HepG2 (cell line): ENCODE results near the gene RPS2. TPM values are rescaled to one million over a fixed set of nuclear protein-coding genes. Genes with fewer than 3 reads are reported as not detected.

Experiments used
- ASH2L ChIP-seq: fragments of 300-600, 200-600 bp; sonication (generic); IDR thresholded peaks from 2 replicates; pipeline ENCODE4 v1.7.0; 2017; ENCODE audit warnings: low read depth, mild to moderate bottlenecking, moderate library complexity, mixed read lengths, low read length; ENCODE audit not compliant: insufficient read length
- ATRX ChIP-seq: sonication (generic); formaldehyde crosslinking; IDR thresholded peaks from 2 replicates; pipeline ENCODE4 v1.4.0; 2020; ENCODE audit warnings: missing genetic modification reagents, borderline replicate concordance
- CC2D1A ChIP-seq: sonication (generic); formaldehyde crosslinking; IDR thresholded peaks from 2 replicates; pipeline ENCODE4 v1.8.1; 2023; ENCODE audit warnings: mild to moderate bottlenecking, missing genetic modification reagents
- HNF1A ChIP-seq, 2 experiments: sonication (generic) in 1 of 2; formaldehyde crosslinking in 1 of 2; IDR thresholded peaks; 2 replicates each; pipeline versions ENCODE4 v1.4.0 to v1.6.1; 2016 to 2020; ENCODE audit warnings: borderline replicate concordance in 1 of 2, low read depth in 1 of 2, mild to moderate bottlenecking in 1 of 2, missing genetic modification reagents in 1 of 2
- KDM2A ChIP-seq: sonication (generic); formaldehyde crosslinking; IDR thresholded peaks from 2 replicates; pipeline ENCODE4 v1.4.0; 2020; ENCODE audit warnings: low read depth, missing genetic modification reagents, borderline replicate concordance
- KDM5A ChIP-seq: fragments of 200-600 bp; sonication (generic); IDR thresholded peaks from 2 replicates; pipeline ENCODE4 v1.7.0; 2018; ENCODE audit warnings: antibody characterized with exemption, mild to moderate bottlenecking, low read length, borderline replicate concordance
- MIER3 ChIP-seq: IDR thresholded peaks from 2 replicates; pipeline ENCODE4 v1.6.1; 2016; ENCODE audit warnings: missing compliant biosample characterization, borderline replicate concordance
- NBN ChIP-seq: fragments of 450-650 bp; conservative IDR thresholded peaks from 2 replicates; pipeline ENCODE4 v1.6.1; 2017
- NR2F1 ChIP-seq, 2 experiments: fragments of 450-650 bp in 1 of 2; formaldehyde crosslinking in 1 of 2; IDR thresholded peaks; 2 replicates each; pipeline versions ENCODE4 v1.5.0 to v1.6.1; 2016 to 2020; ENCODE audit warnings: mild to moderate bottlenecking in 1 of 2, missing compliant biosample characterization in 1 of 2, missing genetic modification reagents in 1 of 2, moderate library complexity in 1 of 2
- ONECUT2 ChIP-seq: sonication (generic); formaldehyde crosslinking; IDR thresholded peaks from 2 replicates; pipeline ENCODE4 v1.4.0; 2020; ENCODE audit warnings: missing genetic modification reagents
- U2AF1 ChIP-seq: fragments of 200-400 bp; formaldehyde crosslinking; optimal IDR thresholded peaks from 2 replicates; pipeline ENCODE3; 2017; ENCODE audit warnings: mild to moderate bottlenecking, low read depth, low read length
- ZNF224 ChIP-seq: sonication (generic); formaldehyde crosslinking; IDR thresholded peaks from 2 replicates; pipeline ENCODE4 v1.5.0; 2020; ENCODE audit warnings: mild to moderate bottlenecking, missing genetic modification reagents
- ZNF598 ChIP-seq: sonication (generic); formaldehyde crosslinking; IDR thresholded peaks from 2 replicates; pipeline ENCODE4 v1.5.1; 2020; ENCODE audit warnings: mild to moderate bottlenecking, missing genetic modification reagents, borderline replicate concordance
- ZNF615 ChIP-seq: sonication (generic); formaldehyde crosslinking; IDR thresholded peaks from 2 replicates; pipeline ENCODE4 v1.5.0; 2020; ENCODE audit warnings: mild to moderate bottlenecking, missing genetic modification reagents, borderline replicate concordance
- ZNF678 ChIP-seq: sonication (generic); formaldehyde crosslinking; IDR thresholded peaks from 2 replicates; pipeline ENCODE4 v1.4.0; 2020; ENCODE audit warnings: mild to moderate bottlenecking, missing genetic modification reagents
- ZNF747 ChIP-seq: sonication (generic); formaldehyde crosslinking; IDR thresholded peaks from 2 replicates; pipeline ENCODE4 v1.8.1; 2023; ENCODE audit warnings: missing genetic modification reagents, mild to moderate bottlenecking, borderline replicate concordance
- ZNF850 ChIP-seq: sonication (generic); formaldehyde crosslinking; conservative IDR thresholded peaks from 2 replicates; pipeline ENCODE4 v1.9.0; 2021; ENCODE audit warnings: mild to moderate bottlenecking, missing genetic modification reagents
- polyA plus RNA-seq, 8 experiments: library from polyadenylated mRNA; depleted of rRNA in 3 of 8; stranded (reverse) in 7 of 8; unstranded in 1 of 8; fragments of >200 nt; fragmentation: Illumina TruSeq in 4 of 8; extraction: Trizol in 4 of 8; gene quantifications; 2 replicates each; pipeline versions ENCODE4 v1.2.1 to v1.2.3, GENCODE V29; 2011 to 2016; ENCODE audit warnings: low read depth in 4 of 8, missing spikeins in 1 of 8, mixed read lengths in 1 of 8; ENCODE audit not compliant: insufficient read depth in 1 of 8
- total RNA-seq, 5 experiments: library from RNA; depleted of rRNA; stranded (reverse); fragments of >200 nt; fragmentation: Illumina TruSeq; extraction: Trizol; gene quantifications; 2 replicates each; pipeline ENCODE4 v1.2.3, GENCODE V29; 2016; ENCODE audit warnings: low read depth in 1 of 5
- TF ChIP-seq, protein P1 (sequence below): sonication (generic); formaldehyde crosslinking; IDR thresholded peaks from 2 replicates; pipeline ENCODE4 v1.9.0; 2021; ENCODE audit warnings: missing genetic modification reagents, borderline replicate concordance
- TF ChIP-seq, protein P2 (sequence below): sonication (generic); formaldehyde crosslinking; IDR thresholded peaks from 2 replicates; pipeline ENCODE4 v1.5.0; 2020; ENCODE audit warnings: missing genetic modification reagents
- TF ChIP-seq, protein P3 (sequence below): IDR thresholded peaks from 2 replicates; pipeline ENCODE4 v1.6.1; 2018; ENCODE audit warnings: missing genetic modification reagents

RPS2 gene
- total and polyA plus RNA-seq, 2 of the 13 experiments (the other 11 are each of a cell fraction or from before 2014, with no cell fraction given): 1,908 to 4,514 TPM

GRCh38 chr16:2009791-2010510 lies 45.3 kb upstream of the RPS2 start, which contains the start of gene ZNF598 (continued):
- no peak for TF ChIP-seq HNF1A (IDR thresholded peaks at IDR 0.05; ENCODE audit: low read depth)
- no peak; the same call in 1 of the 2 replicates for TF ChIP-seq HNF1A (CRISPR knock-in tag; IDR thresholded peaks at IDR 0.05; ENCODE audit: borderline replicate concordance)
- TF ChIP-seq NR2F1 (CRISPR knock-in tag; IDR thresholded peaks at IDR 0.05): no peak
- peak; percentile 44; the same call in 1 of the 2 replicates for TF ChIP-seq KDM5A
- TF ChIP-seq ZNF615 (CRISPR knock-in tag): no peak
- no peak for TF ChIP-seq CC2D1A (CRISPR knock-in tag)
- TF ChIP-seq, protein P1, sequence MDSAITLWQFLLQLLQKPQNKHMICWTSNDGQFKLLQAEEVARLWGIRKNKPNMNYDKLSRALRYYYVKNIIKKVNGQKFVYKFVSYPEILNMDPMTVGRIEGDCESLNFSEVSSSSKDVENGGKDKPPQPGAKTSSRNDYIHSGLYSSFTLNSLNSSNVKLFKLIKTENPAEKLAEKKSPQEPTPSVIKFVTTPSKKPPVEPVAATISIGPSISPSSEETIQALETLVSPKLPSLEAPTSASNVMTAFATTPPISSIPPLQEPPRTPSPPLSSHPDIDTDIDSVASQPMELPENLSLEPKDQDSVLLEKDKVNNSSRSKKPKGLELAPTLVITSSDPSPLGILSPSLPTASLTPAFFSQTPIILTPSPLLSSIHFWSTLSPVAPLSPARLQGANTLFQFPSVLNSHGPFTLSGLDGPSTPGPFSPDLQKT (CRISPR knock-in tag): no peak
- no peak for TF ChIP-seq ONECUT2 (CRISPR knock-in tag)
- peak; percentile 83 for TF ChIP-seq KDM2A (CRISPR knock-in tag)
- no peak for TF ChIP-seq ATRX (CRISPR knock-in tag)
- TF ChIP-seq NBN: no peak
- TF ChIP-seq, protein P2, sequence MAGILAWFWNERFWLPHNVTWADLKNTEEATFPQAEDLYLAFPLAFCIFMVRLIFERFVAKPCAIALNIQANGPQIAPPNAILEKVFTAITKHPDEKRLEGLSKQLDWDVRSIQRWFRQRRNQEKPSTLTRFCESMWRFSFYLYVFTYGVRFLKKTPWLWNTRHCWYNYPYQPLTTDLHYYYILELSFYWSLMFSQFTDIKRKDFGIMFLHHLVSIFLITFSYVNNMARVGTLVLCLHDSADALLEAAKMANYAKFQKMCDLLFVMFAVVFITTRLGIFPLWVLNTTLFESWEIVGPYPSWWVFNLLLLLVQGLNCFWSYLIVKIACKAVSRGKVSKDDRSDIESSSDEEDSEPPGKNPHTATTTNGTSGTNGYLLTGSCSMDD (CRISPR knock-in tag): no peak
- 0 out of 2 replicates have a peak, but pooled peaks have one; percentile 61 for TF ChIP-seq ZNF224
- no peak for TF ChIP-seq ZNF747 (CRISPR knock-in tag)
- TF ChIP-seq, protein P3, sequence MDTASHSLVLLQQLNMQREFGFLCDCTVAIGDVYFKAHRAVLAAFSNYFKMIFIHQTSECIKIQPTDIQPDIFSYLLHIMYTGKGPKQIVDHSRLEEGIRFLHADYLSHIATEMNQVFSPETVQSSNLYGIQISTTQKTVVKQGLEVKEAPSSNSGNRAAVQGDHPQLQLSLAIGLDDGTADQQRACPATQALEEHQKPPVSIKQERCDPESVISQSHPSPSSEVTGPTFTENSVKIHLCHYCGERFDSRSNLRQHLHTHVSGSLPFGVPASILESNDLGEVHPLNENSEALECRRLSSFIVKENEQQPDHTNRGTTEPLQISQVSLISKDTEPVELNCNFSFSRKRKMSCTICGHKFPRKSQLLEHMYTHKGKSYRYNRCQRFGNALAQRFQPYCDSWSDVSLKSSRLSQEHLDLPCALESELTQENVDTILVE (CRISPR knock-in tag): peak; percentile 88
- TF ChIP-seq ZNF678 (CRISPR knock-in tag): no peak
- TF ChIP-seq ZNF598 (CRISPR knock-in tag): 0 out of 2 replicates have a peak, but pooled peaks have one; percentile 71
- no peak for TF ChIP-seq ZNF850 (CRISPR knock-in tag)
- no peak for TF ChIP-seq MIER3 (CRISPR knock-in tag)
- peak; percentile 49 for TF ChIP-seq ASH2L
- peak; percentile 89 for TF ChIP-seq U2AF1
